H1 (cell line): Measurements from ENCODE around the gene CAMTA1. TPM values are rescaled to one million over a fixed set of nuclear protein-coding genes. Genes with fewer than 3 reads are reported as not detected.

ENCODE experiments used
- CBX8 ChIP-seq: fragments of 300-800, 300-1000 bp; sonication (generic); IDR thresholded peaks from 2 replicates; pipeline ENCODE4 v1.7.1; 2016; ENCODE audit warnings: low read depth, low read length, borderline replicate concordance
- CTBP2 ChIP-seq: IDR thresholded peaks from 2 replicates; pipeline ENCODE4 v1.7.0; 2011; ENCODE audit warnings: borderline replicate concordance, mild to moderate bottlenecking, moderate library complexity, mixed read lengths, low read length; ENCODE audit not compliant: insufficient read depth, insufficient read length
- KDM1A ChIP-seq: fragments of 200-600, 300-600 bp; sonication (generic); IDR thresholded peaks from 2 replicates; pipeline ENCODE4 v1.7.1; 2016; ENCODE audit warnings: mild to moderate bottlenecking, low read length, borderline replicate concordance
- ZNF274 ChIP-seq: IDR thresholded peaks from 2 replicates; pipeline ENCODE4 v1.7.0; 2012; ENCODE audit warnings: low read length, borderline replicate concordance; ENCODE audit errors: extremely low read depth
- polyA plus RNA-seq, 7 experiments: library from polyadenylated mRNA; depleted of rRNA in 3 of 7; stranded (reverse) in 5 of 7; unstranded in 2 of 7; fragments of >200 nt in 5 of 7; fragments of 200-250 nt in 2 of 7; gene quantifications; 1 replicate in 5 of 7; 2 replicates in 1 of 7; 4 replicates in 1 of 7; pipeline versions ENCODE4 v1.2.1 to v1.2.3, GENCODE V29; 2011 to 2013; ENCODE audit warnings: missing spikeins in 2 of 7, mixed read lengths in 2 of 7
- total RNA-seq: library from RNA; stranded (reverse); fragmentation: NEBNext Ultra II Directional; extraction: Animal tissue kit (Norgen Biotek cat#: 25700); gene quantifications from 2 replicates; pipeline ENCODE4 v1.2.1, GENCODE V29; 2021
- TF ChIP-seq, protein P1 (sequence below): IDR thresholded peaks from 2 replicates; pipeline ENCODE4 v1.6.1; 2011; ENCODE audit warnings: low read length, improper control_type of control experiment

Gene CAMTA1
- total and polyA plus RNA-seq, 2 of the 8 experiments (the other 6 are each of a cell fraction or from before 2014, with no cell fraction given), result 65.0 to 119 TPM

DNA sequence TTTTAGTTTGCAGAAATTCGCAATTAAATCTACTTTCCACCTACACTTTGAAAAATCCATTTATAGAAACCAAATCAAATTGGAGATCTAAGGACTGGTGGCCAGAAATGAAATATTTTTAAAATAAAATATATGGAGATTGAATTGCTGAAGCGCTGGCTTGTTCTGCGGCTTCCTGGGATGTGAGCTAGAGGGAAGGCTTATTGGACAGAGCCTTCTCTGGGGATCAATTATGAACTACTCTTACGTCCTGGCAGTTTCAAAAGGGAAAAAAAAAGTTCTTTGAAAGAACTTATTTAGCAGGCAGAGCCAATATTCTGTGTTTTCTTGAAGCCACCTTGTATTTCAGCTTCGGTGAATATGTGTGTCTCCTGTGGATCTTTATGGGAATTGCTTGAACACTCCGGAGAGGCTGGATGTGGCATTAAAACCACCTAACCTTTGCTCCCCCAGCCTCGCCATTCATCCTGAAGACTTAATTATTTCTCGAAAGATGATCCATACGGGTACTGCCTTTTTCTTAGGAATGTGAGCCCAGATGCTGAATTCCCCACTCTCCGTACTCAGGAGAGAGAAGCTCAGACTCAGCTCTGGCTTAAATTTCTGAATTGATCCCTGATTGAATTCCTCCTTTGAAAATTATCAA is 506.9 kb downstream of the CAMTA1 start (continued):
- TF ChIP-seq ZNF274, result no peak
- no peak for TF ChIP-seq KDM1A
- TF ChIP-seq, protein P1, sequence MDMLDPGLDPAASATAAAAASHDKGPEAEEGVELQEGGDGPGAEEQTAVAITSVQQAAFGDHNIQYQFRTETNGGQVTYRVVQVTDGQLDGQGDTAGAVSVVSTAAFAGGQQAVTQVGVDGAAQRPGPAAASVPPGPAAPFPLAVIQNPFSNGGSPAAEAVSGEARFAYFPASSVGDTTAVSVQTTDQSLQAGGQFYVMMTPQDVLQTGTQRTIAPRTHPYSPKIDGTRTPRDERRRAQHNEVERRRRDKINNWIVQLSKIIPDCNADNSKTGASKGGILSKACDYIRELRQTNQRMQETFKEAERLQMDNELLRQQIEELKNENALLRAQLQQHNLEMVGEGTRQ, result no peak
- TF ChIP-seq CTBP2, result no peak
- TF ChIP-seq CBX8, result no peak
